CD4-positive, alpha-beta T cell treated with Interleukin-6 for 4 hours (primary cell): Measurements from ENCODE around the gene SPON2.
A peak's percentile ranks its signal among the peaks of the same experiment; 100 is the strongest.

Source experiments
- DNase-seq: peaks from one replicate; pipeline ENCODE4 v3.0.0-alpha.2; 2020; ENCODE audit warnings: mixed read lengths

The SPON2 gene

DNA sequence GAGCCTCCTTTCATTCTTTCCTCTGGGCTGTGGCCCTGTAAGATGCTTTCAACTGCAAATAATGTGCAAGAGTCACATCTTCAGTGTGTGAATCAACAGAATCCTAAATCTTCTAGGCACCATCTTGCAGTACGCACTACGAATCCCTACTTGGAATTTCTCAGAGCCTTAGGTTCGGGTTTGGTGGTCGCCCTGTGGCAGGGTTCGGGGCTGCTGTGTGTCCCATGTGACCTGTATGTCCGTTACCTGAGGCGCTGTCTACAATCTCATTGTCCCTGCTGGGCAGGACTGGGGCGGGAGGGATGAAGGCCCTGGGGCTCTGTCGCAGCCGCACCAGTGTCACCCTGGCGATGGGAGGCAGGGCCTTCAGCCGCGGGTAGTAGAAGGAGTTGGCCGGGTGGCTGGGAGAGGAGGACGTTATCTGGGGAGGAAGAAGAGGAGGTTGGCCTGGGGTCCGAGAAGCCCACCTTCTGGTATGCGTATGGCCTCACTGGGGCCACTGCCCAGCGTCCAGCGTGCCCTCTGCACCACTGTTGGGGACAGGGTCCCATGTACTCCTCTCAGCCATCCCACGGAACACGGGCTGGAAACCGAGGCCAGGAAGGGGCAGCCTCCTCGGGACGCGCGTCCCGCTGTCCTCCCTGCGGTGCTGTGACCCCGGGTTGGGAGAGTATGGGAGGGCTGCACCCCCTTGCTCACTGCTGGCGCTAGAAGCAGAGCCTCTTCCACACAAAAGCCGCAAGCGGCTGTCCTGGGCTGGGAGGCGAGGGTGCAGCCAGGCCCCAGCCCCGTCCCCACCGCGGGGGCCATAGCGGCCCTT is 2.0 kb downstream of the SPON2 start:
- DNase-seq, result no peak

DNA sequence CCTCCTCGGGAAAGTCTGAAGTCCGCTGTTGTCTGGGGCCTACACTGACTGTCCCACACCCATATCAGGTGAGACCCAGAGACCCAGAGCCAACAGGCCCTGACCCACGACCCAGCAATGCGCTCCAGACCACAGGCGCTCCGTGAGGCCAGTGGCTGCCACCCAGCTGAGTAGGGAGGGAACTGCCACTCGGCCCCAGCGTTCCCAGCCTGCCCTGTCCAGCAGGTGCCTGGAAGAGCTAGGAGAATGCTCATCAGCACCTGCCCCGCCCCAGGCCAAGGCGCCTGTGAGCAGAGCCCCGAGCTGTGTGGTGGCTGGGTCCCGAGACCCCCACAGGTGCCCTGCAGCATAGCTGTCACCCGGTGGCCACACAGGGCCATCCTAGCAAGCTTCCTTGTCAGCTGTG is 2.7 kb downstream of the SPON2 start:
- DNase-seq, result no peak

DNA sequence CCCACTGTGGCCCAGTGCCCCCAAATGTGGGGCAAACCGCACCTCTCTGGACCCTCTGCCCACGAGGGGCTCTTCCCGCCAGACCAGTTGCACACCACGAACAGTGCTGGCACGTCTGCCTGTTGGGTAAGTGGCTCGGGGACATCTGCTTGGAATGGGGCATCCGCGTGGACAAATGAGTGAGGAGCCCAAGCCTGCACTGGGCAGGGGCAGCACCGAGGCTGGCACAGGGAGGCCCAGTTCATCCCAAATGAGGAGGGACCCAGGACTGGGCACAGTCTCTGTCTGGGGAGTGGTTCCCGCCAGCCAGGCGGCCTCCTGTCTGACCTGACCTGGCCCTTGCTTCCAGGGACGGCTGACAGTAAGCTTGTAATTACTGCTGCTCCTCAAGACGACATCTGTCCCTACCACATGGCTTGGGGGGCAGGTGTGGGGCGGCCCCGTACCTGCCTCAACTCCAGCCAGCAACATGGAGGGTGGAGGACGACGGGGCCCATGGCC is 3.2 kb downstream of the SPON2 start:
- no peak for DNase-seq

DNA sequence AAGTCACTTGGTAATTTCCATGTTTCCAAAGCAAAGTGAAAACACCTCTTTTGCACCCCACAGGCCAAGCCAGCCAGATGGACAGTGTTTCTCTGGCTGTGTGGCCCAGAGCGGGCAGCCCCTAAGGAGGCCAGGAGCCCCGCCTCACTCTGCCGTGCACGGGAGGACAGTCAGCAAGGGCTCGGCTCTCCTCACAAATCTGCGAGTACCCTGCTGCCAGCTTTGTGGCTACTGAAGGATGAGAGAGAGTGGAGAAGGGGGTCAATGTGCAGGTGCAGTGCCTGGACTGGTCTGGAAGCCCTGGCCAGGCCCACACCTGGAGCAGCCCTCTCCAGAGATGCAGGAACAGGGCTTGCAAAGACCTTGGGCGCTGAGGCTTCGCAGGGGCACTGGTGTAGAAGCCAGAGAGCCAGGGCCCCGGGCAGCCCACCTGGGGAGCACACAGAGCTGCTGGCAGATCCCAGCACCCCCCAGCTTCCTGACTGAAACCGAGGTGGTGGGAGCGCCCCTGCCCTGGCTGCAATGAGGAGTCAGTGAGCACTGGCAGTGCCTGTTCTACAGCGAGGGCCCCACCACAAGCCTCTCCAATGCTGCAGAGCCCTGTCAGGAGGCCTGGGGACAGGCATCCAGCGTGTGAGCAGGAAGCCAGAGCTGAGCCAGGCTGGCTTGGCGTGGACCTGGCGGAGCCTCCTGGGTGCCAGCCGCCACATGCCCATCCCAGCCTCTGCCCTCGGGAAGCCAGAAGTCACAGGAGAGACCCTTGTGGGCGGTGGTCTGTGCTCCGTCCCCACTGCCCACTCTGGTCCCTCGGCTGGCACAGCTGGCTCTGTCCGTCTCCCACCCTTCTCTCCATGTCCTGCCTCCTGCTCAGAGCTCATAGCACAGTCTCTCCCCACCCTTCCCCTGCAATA is 3.9 kb downstream of the SPON2 start:
- no peak for DNase-seq

DNA sequence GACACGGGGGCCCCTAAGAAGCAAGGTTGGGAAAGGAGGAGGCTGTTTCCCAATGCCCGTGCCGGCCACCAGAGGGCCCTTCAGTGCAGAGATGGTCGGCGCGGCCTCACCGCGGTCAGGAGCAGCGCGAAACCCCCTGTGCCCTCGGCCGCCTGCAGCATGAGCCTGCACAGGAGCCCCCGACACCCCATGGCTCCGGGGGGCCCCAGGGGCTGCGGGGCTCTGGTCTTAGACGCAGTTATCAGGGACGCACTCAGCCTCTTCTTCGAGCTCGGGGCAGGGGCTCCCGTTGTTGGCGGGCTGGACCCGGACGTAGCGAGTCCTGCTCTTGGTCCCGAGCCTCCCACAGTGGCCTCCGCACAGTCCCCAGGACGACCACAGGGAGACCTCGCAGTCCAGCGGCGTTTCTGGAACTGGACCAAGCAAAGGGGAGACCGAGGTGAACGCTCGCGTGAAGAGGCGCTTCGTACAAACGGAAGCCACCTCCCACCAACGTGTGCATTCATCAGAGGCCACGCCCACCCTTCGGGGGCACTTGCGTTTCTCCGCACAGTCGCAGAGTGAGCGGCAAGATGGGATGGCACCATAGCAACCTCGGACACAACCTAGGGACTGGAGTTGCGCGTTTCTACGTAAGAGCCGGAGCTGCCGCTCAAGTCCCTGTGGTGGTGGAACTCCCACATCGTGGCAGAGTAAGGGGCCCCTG is 5.0 kb downstream of the SPON2 start:
- peak; percentile 92 for DNase-seq

DNA sequence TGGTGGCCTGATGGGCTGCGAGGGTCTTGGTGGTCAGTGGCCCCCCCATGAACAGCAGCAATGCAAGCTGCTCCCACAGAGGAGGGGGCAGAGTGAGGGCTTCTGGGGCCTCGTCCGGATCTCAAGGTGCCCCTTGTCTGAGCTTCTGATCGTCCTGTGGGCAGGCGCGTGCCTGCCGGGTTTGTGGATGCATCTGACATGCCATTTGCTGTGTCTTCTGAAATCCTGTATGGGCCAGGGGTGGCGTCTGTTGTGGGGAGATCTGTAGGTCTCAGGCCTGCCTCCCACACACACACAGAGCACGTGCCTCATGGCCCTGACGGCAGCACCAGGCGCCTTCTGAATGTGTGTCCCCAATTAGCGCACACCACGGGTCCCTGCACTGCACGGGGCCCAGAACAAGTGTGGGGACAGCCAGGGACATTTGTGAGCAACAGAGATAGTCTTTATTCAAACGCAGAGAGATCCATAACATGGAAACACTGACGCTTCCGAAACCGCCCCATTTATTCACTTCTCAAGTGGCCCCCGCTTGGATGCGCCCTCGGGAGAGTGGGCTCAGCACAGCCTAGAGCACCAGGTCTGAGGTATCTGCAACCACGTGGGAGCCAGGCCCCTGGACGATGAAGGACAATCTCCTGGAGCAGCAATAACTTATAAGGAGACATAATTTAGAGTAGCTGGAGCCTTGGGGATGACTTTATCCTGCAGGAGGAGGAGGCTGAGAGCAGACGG is 5.7 kb downstream of the SPON2 start:
- DNase-seq, result no peak

DNA sequence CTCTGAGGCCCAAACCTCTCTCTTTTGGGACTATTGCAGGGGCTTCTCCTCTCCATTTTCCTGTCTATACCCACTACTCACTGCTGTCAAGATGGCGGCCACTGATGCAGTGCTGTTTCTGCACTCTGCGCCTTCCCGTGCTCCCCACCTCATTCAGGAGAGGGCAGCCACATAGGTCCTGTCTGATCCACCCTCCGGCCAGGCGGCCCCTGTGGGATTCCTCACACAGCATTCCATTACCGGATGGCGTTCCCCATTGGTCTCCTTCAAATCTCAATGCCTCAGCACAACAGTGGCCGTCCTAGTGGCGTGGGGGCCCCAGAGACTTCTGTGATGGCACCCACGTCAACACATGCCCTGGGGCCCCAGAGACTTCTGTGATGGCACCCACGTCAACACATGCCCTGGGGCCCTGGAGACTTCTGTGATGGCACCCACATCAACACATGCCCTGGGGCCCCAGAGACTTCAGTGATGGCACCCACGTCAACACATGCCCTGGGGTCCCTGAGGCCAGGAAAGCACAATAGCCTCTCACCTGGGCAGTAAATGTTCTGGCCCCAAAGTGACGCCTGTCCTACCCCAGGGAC is 7.3 kb downstream of the SPON2 start:
- no peak for DNase-seq

DNA sequence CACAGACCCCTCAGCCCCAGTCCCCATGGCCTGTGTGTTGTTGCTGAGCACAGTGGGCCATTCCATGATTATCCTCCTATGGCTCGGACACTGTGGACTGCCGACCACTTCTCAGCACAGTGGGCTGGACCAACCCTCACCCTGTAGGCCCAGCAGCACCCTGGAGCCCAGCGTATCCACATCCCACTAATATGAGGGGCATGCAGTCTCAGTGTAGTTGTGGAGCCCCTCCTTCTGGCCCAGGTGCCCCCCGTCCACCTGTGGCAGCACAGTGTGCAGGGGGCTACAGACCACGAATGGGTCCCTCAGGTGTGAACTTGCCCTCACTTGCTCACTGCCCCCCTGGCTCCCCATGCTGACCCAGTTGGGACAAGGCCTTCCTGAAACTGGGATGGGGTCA is 7.9 kb downstream of the SPON2 start:
- DNase-seq, result no peak

DNA sequence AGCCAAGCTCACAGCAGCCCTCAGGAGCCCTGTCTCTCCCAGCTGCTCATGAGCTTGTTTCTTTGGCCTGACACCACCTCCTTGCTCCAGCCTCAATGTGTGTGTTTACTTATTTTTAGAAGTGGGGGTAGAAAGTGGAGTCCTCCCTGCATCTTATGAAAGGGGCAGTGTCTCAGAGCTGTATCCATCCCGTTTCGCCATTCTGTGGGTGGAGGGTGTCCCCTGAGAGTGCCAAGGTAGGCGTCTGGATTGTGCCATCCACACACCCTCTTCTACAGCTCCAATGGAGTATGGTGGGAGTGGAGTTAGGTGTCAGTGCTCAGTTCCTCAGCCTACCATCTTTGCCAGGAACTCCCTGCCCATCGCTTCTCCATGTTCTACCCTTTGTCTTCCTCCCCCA is 8.3 kb downstream of the SPON2 start:
- no peak for DNase-seq

DNA sequence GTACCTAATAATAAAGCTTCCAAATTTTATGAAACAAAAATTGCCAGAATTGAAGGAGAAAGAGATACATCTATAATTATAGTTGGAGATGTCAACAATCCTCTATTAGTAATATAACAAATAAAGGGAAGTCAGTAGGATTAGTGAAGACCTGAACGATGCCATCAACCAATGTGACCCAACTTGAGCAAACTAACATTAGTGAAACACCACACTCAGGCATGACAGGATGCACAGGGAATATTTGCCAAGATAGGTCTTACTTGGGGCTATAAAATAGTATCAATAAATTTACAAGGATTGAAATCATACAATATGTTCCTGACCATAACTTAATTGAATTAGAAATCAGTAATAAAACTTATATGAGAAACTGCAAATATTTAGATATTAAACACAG is 12.0 kb downstream of the SPON2 start:
- DNase-seq, result no peak

DNA sequence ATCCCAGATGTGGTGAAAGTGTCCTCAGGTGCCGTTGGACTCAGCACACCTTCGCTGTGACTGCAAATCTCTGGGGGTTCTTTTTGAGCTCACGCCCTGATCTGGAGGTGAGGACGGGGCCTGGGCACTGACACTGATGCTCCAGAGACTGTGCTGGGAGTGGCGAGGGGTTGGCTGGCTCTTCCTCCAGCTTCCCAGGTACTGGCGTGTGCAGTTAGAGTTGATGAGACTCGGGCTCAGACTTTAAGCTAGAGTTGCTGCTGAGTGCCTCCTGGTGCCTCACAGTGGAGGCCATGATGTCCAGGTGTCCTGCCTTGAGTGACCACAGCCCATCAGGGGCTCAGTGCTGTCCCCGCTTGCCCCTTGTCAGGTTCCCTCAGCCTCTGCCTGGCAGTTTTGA is 16.3 kb downstream of the SPON2 start:
- DNase-seq, result no peak

DNA sequence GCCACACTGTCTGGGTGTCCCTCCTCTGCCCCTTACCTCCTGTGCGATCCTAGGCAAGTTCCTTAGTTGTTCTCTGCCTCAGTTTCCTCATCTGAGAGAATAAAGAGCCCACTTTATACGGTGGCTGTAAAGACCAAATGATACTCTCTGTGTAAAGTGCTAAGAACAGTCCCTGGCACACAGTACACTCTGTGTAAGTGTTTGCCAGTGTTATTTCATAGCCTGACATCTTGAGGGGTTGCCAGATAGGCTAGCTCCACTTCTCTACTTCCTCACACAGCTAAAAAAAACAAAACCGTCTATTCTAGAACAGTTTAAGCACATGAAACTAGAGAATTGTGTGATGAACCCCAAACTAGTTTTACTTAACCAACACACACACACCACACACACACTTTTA is 17.1 kb downstream of the SPON2 start:
- DNase-seq, result no peak

DNA sequence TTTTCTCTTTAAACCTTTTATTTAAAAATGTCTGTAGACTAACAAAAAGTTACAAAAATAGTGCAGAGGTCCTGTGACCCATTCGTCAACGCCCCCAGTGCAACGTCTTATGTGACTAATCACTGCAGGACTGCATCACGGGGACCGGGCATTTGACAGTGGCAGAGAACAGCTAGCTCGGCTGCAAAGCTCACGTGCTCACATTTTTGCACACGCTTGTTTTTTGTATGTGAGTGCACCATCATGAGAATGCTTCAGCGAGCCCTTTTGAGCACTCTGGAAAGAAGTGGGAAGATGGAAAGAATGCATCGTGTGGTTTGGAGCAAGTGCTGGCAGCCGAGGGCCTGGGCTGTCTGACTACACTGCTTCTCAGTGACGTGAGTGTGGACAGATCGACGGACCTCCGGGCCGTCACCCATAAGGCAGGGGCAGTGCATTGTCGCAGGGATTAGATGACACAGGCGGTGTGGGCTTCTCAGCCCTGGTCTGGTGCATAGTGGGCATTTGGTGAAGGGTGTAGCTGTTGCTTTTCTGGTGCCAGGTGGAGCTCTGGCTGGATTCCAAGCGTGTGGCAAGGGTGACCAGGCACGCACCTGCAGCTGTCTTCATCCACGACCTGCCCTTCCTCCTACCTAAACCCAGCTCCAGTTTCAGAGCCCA is 17.7 kb downstream of the SPON2 start:
- no peak for DNase-seq

DNA sequence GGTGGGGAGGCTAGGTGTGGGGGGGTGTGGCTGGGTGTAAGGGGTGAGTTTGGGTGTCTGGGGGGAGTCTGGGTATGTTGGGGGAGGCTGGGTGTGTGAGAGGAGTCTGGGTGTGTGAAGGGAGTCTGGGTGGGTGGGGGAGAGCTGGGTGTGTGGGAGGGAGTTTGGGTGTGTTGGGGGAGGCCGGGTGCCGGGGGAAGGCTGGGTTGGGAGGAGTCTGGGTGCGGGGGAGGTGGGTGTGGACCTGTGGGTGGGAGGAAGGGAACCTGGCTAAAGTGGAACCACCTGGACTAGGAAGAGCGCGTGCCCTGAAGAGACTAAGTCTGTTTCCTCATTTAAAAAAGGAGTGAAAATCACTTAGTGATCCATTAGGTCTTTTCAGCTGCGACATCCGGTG is 18.3 kb downstream of the SPON2 start:
- no peak for DNase-seq

DNA sequence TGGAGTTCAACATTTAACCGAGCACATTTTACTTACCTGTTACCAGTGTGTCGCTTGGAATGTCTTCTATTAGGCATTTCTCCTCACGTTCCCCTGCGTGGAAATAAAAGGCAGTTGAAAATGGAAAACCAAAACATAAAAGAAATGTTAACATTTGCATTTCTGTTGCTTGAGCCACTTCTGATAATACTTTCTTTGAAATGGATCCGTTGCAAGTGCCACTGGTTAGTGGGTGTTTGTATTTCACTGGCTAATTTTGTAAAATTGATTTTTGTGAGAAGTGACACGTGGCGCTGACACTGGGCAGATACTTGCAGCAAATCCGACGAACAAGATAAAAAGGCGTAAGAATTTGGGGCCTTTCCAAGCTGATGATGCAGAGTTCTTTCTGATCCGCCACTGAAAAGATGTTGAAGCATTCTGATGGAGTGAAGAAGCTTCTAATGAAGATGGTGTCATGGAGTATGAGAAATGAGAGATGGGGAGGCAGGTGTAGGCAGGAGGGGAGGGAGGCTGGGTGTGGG is 18.8 kb downstream of the SPON2 start:
- no peak for DNase-seq

DNA sequence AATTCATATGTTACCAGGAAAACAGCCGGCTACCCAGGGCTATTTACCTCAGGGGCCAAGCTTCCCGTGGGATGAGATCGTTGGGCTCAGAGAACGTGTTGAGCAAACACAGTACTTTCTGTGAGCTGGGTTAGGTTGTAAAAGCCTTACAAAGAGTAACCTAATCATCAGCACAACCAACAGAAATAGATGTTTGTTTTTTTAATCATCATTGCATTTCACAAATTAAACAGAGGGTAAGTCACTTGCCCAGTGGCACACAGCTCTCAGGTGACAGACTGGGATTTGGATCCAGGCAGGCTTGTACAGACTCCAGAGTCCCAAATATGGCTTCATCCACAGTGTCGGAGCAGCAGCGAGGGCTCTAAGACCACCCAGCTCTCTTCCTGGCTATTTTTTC is 20.1 kb downstream of the SPON2 start:
- DNase-seq, result no peak

DNA sequence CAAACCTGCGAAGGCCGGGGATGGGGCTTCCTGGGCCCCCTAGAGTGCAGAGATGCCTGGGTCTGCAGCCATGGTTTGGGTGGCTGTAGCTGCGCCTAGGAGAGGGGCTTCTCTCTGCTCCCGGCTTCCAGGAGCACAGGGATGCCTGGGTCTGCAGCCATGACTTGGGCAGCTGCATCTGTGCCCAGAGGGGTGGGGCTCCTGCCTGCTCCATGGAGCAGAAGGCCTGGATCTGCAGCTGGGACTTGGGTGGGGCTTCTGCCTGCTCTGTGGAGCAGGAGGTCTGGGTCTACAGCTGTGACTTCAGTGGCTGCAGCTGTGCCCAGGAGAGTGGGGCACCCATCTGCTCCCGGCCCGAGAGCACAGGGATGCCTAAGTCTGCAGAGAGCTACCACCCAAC is 20.8 kb downstream of the SPON2 start:
- DNase-seq, result no peak

DNA sequence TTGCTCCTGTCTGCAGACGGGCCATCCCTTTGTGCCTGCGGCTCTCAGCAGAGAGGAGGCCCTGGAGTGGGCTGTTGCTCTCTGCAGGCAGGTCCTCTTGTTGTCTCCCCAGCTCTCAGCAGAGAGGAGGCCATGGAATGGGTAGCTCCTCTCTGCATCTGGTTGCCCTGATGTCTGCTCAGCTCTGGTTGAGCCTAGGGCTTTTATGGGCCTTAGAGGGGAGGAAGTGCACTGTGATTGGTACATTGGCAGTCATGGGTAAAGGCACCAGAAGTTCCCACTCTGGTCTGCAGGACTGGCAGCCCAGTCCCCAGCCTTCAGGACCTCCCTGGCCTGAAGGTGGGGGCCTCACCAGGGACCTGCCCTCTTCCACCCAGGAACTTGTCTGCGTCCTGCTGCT is 21.5 kb downstream of the SPON2 start:
- no peak for DNase-seq

DNA sequence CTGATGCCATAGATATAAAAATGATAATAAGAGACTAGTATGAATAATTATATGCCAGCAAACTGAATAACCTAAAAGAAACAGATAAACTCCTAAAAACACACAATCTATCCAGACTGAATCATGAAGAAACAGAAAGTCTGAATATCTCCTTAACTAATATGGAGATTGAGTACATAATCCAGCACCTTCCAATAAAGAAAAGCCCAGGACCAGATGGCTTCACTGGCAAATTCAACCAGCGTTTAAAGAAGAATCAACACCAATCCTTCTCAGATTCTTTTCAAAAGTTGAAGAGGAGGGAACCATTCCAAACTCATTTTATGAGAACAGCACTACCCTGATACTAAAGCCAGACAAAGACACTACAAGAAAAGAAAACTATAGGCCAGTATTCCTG is 32.5 kb downstream of the SPON2 start:
- DNase-seq, result no peak

DNA sequence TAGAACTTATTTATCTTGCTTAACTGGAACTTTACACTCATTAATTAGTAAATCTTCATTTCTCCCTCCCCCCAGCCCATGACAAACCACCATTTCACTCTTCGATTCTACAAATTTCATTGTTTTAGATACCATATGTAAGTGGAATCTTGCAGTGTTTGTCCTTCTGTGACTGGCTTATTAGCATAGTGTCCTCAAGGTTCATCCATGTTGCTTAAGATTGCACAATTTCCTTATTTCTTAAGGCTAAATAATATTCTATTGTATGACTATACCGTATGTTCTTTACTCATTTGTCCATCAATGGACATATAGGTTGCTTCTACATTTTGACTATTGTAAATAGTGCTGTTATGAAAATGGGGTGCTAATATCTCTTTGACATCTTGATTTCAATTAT is 34.5 kb downstream of the SPON2 start:
- DNase-seq, result no peak

DNA sequence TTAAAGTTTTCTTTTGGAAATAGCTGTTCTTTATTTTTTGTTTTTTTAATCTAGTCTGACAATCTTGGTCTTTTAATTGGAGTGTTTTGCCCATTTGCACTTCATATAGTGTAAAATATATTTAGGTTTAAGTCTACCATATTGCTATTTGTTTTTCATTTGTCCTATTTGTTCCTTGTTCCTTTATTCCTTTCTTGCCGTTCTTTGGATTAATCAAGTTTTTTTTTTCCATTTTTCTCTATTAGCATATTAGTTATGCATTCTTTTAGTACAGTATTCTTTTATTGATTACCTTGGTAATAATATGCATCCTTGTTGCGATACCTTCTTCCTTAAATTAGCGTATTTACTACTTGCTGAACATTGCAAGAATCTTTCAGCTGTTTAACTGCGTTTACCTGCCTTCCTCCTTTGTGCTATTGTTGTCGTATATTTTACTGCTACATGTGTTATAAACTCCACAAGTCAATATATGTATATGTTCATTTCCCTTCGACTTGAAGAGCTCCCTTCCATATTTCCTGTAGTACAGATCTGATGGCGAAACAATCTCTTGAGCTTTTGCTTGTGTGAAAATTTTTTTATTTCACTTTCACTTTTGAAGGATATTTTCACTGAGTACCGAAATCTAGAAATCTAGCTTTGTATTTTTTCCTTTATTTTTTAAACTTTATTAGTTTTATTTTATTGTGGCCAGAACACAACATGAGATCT is 35.2 kb downstream of the SPON2 start:
- no peak for DNase-seq
